ENCODE data around the gene SLC24A1. TPM values are rescaled to one million over a fixed set of nuclear protein-coding genes. Genes with fewer than 3 reads are reported as not detected.

The SLC24A1 gene
- total and polyA plus RNA-seq, 2 of the 4 experiments (the other 2 are of a cell fraction): 3.6 to 4.9 TPM

DNA sequence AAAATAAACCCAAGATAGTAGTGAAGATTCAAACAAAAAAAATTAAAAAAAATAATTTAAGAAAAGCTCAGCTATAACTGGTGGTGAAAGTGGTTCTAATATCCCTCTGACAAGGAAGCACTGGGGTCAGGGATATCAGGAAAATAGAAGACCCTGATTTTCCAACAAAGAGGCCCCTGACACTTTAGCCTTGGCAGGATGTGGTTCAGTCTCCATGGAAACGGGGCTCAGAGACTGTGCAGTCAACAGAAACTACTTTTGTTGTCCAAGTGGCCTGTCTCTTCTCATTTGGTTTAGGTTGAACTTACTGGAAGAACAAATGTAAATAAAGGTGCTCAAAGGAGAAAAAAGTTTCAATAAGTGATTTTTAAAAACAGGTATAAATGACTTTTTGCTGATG is 38.0 kb upstream of the SLC24A1 start:
- Histone ChIP-seq H3K27ac (ENCODE audit: insufficient read depth, low read length) (no peak overlapping the region), H3K23ac (ENCODE audit: low read depth, low read length) (no peak overlapping the region), H3K9me1 (ENCODE audit: insufficient read depth, low read length) (peaks cover 9% of the 10 kb centered on the region), H3K14ac (replicated peaks; ENCODE audit: low read depth, low read length) (no peak overlapping the region), H3K9me3 (ENCODE audit: control insufficient read depth, insufficient read depth, low read length) (no peaks in the 10 kb centered on the region), H3K4me3 (ENCODE audit: insufficient read depth, low read depth, low read length) (no peak overlapping the region), H3K27me3 (ENCODE audit: control insufficient read depth, insufficient read depth, low read length) (no peaks in the 10 kb centered on the region), H3K36me3 (ENCODE audit: control insufficient read depth, insufficient read depth, low read length) (peaks cover 32% of the 10 kb centered on the region), H2AK5ac (ENCODE audit: low read depth, low read length) (no peak overlapping the region), H4K8ac (ENCODE audit: low read depth in 2 of 2, low read length in 2 of 2) (no peak overlapping the region), H2AK9ac (replicated peaks; ENCODE audit: low read depth, low read length, poor library complexity) (no peak overlapping the region), H3K4me2 (ENCODE audit: low read depth, low read length) (no peak overlapping the region), H2BK120ac (ENCODE audit: low read depth, low read length) (no peak overlapping the region), H3K56ac (ENCODE audit: extremely low read depth, insufficient read depth, low read length) (no peak overlapping the region), H3K79me1 (ENCODE audit: low read depth in 1 of 2, low read length in 2 of 2) (peaks cover 0 to 8% of the 10 kb centered on the region in 2 experiments; a peak in 2 of 4 replicates), H3K4ac (ENCODE audit: low read depth, low read length) (no peak overlapping the region), H2BK5ac (ENCODE audit: low read depth, low read length, poor library complexity, severe bottlenecking) (no peak overlapping the region), H2BK15ac (ENCODE audit: low read depth, low read length) (no peak overlapping the region), H2BK20ac (ENCODE audit: low read depth, low read length) (no peak overlapping the region), H2AFZ (replicated peaks; ENCODE audit: low read length, poor library complexity) (no peak overlapping the region), H4K91ac (ENCODE audit: insufficient read depth, low read depth, low read length) (no peak overlapping the region), H3K4me1 (ENCODE audit: control insufficient read depth, insufficient read depth, low read length) (peaks cover 6% of the 10 kb centered on the region), H3K9ac (ENCODE audit: low read depth, low read length) (no peak overlapping the region), H3K18ac (ENCODE audit: low read depth, low read length) (no peak overlapping the region), H4K20me1 (ENCODE audit: insufficient read depth, low read length) (no peaks in the 10 kb centered on the region), H4K5ac (ENCODE audit: low read depth, low read length) (no peak overlapping the region)
- BruUV-seq (replicated peaks): no TSS peak
- intact Hi-C loops (cut with micrococcal nuclease): no loop called here
- ChIA-PET POLR2A (ENCODE audit: unreplicated experiment) (no interaction called here), CTCF (no interaction called here)
- dilution Hi-C loops (cut with HindIII; ENCODE audit: low sequenced_read_pairs, unreplicated experiment): no loop called here
- TF ChIP-seq BHLHE40 (IDR thresholded peaks at IDR 0.05; ENCODE audit: low read depth, low read length) (no peak), CHD1 (IDR thresholded peaks at IDR 0.05; ENCODE audit: low read depth, low read length) (no peak), RFX5 (IDR thresholded peaks at IDR 0.05; ENCODE audit: low read depth, low read length) (no peak), NFE2L2 (IDR thresholded peaks at IDR 0.05; ENCODE audit: low read depth, low read length) (no peak), CEBPB (IDR thresholded peaks at IDR 0.05; ENCODE audit: low read depth, low read length) (no peak), FOS (IDR thresholded peaks at IDR 0.05; ENCODE audit: low read depth, low read length) (no peak), SMC3 (IDR thresholded peaks at IDR 0.05; ENCODE audit: low read depth, low read length) (no peak), POLR2A (IDR thresholded peaks at IDR 0.05; ENCODE audit: low read depth, low read length) (no peak), MAFK (IDR thresholded peaks at IDR 0.05; ENCODE audit: low read depth, low read length) (no peak)
- TF ChIP-seq, protein P1, sequence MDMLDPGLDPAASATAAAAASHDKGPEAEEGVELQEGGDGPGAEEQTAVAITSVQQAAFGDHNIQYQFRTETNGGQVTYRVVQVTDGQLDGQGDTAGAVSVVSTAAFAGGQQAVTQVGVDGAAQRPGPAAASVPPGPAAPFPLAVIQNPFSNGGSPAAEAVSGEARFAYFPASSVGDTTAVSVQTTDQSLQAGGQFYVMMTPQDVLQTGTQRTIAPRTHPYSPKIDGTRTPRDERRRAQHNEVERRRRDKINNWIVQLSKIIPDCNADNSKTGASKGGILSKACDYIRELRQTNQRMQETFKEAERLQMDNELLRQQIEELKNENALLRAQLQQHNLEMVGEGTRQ (IDR thresholded peaks at IDR 0.05; ENCODE audit: low read depth, low read length): no peak
- TF ChIP-seq, protein P2, sequence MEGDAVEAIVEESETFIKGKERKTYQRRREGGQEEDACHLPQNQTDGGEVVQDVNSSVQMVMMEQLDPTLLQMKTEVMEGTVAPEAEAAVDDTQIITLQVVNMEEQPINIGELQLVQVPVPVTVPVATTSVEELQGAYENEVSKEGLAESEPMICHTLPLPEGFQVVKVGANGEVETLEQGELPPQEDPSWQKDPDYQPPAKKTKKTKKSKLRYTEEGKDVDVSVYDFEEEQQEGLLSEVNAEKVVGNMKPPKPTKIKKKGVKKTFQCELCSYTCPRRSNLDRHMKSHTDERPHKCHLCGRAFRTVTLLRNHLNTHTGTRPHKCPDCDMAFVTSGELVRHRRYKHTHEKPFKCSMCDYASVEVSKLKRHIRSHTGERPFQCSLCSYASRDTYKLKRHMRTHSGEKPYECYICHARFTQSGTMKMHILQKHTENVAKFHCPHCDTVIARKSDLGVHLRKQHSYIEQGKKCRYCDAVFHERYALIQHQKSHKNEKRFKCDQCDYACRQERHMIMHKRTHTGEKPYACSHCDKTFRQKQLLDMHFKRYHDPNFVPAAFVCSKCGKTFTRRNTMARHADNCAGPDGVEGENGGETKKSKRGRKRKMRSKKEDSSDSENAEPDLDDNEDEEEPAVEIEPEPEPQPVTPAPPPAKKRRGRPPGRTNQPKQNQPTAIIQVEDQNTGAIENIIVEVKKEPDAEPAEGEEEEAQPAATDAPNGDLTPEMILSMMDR (conservative IDR thresholded peaks at IDR 0.05; ENCODE audit: low read depth, low read length): no peak
- TF ChIP-seq, protein P3, sequence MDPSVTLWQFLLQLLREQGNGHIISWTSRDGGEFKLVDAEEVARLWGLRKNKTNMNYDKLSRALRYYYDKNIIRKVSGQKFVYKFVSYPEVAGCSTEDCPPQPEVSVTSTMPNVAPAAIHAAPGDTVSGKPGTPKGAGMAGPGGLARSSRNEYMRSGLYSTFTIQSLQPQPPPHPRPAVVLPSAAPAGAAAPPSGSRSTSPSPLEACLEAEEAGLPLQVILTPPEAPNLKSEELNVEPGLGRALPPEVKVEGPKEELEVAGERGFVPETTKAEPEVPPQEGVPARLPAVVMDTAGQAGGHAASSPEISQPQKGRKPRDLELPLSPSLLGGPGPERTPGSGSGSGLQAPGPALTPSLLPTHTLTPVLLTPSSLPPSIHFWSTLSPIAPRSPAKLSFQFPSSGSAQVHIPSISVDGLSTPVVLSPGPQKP (IDR thresholded peaks at IDR 0.05; ENCODE audit: borderline replicate concordance, low read depth, low read length): no peak
- in situ Hi-C loops (cut with MboI; ENCODE audit: low sequenced_read_pairs): no loop called here
- ATAC-seq (ENCODE audit: low read depth): no peak
- no CpG with 5 or more reads among the region's 1 CpG for WGBS, 2 experiments (ENCODE audit: extremely low coverage in 2 of 2, insufficient read length in 1 of 2)
- DNase-seq: peak; percentile 41
